Activated T-helper 17 cell treated with anti-CD3 and anti-CD28 coated beads, Interleukin-2, amount 50 U/mL, for 72 hours (primary cell): Measurements from ENCODE around the gene RALGDS. TPM values are rescaled to one million over a fixed set of nuclear protein-coding genes. Genes with fewer than 3 reads are reported as not detected.
"Not testable (repeated sequence)": the region's sequence is repeated elsewhere in the genome, so short reads cannot be mapped to it uniquely, and the experiment has no call there.

Experiments used
- ATAC-seq: fragments of 150-1000 bp; cut with Tn5 transposase; replicated peaks from 2 replicates; pipeline ENCODE4 v1.10.0; 2021; ENCODE audit warnings: mild to moderate bottlenecking, moderate library complexity
- H3K27ac Mint-ChIP-seq: one replicate; pipeline ENCODE4 v1.8.0; 2022; ENCODE audit warnings: mixed read lengths
- H3K27me3 Mint-ChIP-seq: one replicate; pipeline ENCODE4 v1.8.0; 2022; ENCODE audit warnings: mixed read lengths
- H3K36me3 Mint-ChIP-seq: one replicate; pipeline ENCODE4 v1.8.0; 2022; ENCODE audit warnings: low read depth, mild to moderate bottlenecking, mixed read lengths
- H3K4me1 Mint-ChIP-seq: one replicate; pipeline ENCODE4 v1.8.0; 2022; ENCODE audit warnings: mixed read lengths
- H3K4me3 Mint-ChIP-seq: one replicate; pipeline ENCODE4 v1.8.0; 2022; ENCODE audit warnings: mild to moderate bottlenecking, mixed read lengths
- H3K9me3 Mint-ChIP-seq: one replicate; pipeline ENCODE4 v1.8.0; 2022; ENCODE audit warnings: mixed read lengths
- total RNA-seq, 2 donors: library from RNA; stranded (reverse); gene quantifications; one replicate each; pipeline ENCODE4 v1.2.3, GENCODE V29; 2022

Gene RALGDS
- total RNA-seq, 2 donors from 2014 or later = 101 to 156 TPM

- ATAC-seq = no peak
- Mint-ChIP-seq H3K36me3 (no peaks in the 10 kb centered on the region), H3K27me3 (no peaks in the 10 kb centered on the region), H3K27ac (no peak overlapping the region), H3K9me3 (no peaks in the 10 kb centered on the region), H3K4me3 (no peak overlapping the region), H3K4me1 (no peaks in the 10 kb centered on the region)
Observed at GRCh38 chr9:133089271-133089671, 31.8 kb downstream of the RALGDS start.

DNA sequence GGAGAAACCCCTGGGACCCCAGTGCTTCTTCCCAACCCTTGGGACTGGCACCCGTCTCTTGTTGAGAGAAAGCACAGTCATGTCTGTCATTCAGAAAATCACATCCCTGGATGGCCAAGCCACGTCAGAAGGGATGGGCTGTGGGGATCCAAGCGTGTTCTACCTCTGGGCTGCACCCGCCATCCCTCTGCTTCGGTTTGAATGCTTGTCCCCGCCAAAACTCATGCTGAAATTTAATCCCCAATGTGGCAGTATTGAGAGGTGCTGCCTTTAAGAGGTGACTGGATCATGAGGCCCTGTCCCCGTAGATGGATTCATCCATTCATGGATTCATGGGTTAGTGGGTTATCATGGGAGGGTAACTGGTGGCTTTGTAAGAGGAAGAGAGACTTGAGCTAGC lies 32.3 kb downstream of the RALGDS start:
- Mint-ChIP-seq H3K27me3 (no peaks in the 10 kb centered on the region), H3K27ac (no peak overlapping the region), H3K4me3 (no peak overlapping the region), H3K9me3 (no peaks in the 10 kb centered on the region), H3K36me3 (no peaks in the 10 kb centered on the region), H3K4me1 (no peaks in the 10 kb centered on the region)
- ATAC-seq = no peak

DNA sequence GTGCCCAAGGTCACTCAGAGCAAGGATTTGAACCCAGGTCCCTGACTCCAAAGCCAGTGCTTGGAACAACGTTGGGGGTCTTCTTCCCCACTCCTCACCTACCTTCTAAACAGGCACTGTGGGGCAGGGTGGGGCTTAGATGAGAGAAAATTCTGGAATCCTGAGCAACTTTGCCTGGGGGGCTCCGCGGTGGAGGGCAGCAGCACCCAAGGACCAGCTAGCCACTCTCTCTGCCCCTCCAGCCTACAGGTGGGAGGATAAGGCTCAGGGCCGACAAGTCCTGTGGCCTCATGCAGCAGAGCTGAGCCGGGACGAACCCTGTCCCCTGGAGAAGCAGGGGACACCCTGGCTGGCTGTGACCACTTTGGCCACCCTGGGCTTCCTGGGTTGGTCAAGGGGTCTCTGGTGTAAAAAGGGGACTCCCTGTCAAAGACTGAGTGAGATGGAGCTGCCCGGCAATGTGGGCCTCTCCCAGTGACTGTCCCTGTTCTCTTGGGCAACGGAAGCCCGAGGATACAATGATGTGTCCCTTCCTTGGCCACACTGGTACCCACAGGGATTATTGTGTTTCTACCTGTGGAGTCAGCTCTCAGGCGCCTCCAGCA lies 32.8 kb downstream of the RALGDS start:
- Mint-ChIP-seq H3K4me3 (no peak overlapping the region), H3K27ac (no peak overlapping the region), H3K27me3 (no peaks in the 10 kb centered on the region), H3K4me1 (no peaks in the 10 kb centered on the region), H3K9me3 (no peaks in the 10 kb centered on the region), H3K36me3 (no peaks in the 10 kb centered on the region)
- no peak for ATAC-seq

DNA sequence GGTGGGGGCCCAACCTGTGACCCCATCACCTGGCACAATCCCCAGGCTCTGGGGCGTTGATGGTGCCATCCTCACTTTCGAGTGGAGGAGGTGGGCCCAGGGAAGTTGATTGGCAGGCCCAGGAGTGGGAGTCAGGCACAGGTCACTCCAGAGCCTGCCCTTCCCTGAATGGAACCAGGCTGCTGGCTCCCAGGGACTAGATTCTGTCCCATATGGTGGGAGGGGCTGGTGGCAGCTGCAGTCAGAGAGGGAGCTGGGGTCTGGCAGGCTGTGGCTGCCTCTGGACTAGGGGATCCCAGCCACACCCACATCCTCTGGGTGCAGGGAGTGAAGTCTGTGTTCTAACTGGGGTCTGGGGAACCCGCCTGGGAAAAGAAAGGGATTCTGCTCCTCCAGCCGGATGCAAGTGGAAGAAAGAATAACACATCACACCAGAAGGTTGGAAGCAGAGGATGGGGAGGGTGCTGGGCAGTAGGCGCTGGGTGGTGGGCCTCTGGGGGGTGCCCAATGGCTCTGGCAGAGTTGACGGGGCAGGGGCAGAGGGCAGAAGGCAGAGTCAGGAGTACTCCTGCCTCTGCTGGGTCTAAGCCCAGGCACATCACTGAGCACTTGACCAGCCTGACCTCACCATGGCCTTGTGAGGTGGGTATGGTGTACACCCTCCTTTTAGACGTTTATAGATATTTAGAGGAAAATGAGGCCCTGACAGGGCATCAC lies 33.5 kb downstream of the RALGDS start:
- Mint-ChIP-seq H3K27ac (no peak overlapping the region), H3K4me1 (no peaks in the 10 kb centered on the region), H3K27me3 (no peaks in the 10 kb centered on the region), H3K36me3 (no peaks in the 10 kb centered on the region), H3K9me3 (no peaks in the 10 kb centered on the region), H3K4me3 (no peak overlapping the region)
- no peak for ATAC-seq

DNA sequence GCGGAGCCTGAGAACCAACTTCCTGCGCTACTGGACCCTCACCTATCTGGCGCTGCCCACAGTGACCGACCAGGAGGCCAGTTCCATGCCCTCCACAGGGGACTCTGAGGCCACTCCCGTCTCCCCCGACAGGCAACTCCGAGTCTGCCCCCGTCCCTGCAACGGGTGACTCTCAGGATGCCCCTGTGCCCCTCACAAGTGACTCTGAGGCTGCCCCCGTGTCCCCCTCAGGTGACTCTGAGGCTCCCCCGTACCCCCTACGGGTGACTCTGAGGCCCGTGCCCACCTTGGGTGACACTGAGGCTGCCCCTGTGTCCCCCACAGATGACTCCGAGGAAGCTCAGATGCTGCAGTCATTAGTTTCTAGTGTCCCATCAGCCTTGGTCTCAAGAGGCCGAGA lies 34.1 kb downstream of the RALGDS start:
- no peak overlapping the region for H3K27ac Mint-ChIP-seq
- H3K4me3 Mint-ChIP-seq = no peak overlapping the region
- no peaks in the 10 kb centered on the region for H3K27me3 Mint-ChIP-seq
- no peaks in the 10 kb centered on the region for H3K36me3 Mint-ChIP-seq
- ATAC-seq = no peak
- H3K4me1 Mint-ChIP-seq = no peaks in the 10 kb centered on the region
- no peaks in the 10 kb centered on the region for H3K9me3 Mint-ChIP-seq

DNA sequence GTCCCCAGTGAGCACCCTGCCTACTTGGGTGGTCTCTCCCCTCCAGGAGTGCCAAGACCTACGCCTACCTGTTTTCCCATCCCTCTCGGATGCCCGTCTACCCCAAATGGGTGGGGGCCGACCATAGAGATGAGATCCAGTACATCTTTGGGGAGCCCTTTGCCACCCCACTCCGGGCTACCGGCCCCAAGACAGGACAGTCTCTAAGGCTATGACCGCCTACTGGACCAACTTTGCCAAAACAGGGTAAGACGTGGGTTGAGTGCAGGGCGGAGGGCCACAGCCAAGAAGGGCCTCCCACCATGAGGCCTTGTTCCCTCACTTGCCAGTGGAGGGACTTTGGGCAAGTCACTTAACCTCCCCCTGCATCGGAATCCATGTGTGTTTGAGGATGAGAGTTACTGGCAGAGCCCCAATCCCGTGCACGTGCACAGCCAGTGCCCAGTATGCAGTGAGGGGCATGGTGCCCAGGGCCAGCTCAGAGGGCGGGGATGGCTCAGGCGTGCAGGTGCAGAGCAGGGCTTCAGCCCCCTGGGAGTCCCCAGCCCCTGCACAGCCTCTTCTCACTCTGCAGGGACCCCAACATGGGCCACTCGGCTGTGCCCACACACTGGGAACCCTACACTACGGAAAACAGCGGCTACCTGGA lies 34.7 kb downstream of the RALGDS start:
- H3K27me3 Mint-ChIP-seq, H3K4me1 Mint-ChIP-seq, H3K36me3 Mint-ChIP-seq, H3K4me3 Mint-ChIP-seq, H3K9me3 Mint-ChIP-seq, H3K27ac Mint-ChIP-seq, ATAC-seq: not testable (repeated sequence)

DNA sequence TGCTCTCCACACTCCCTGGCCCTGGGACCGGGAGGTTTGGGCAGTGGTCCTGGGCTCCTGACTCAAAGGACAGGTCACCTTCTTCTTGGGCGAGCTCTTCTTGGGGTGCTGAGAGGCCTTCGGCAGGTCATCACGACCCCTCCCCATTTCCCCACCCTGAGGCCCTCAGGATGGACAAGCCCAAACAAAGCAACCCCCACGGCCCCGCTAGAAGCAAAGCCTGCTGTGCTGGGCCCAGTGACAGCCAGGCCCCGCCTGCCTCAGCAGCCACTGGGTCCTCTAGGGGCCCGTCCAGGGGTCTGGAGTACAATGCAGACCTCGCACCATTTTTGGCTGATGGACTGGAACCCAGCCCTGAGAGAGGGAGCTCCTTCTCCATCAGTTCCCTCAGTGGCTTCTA lies 37.4 kb downstream of the RALGDS start:
- ATAC-seq, H3K27me3 Mint-ChIP-seq, H3K4me3 Mint-ChIP-seq, H3K27ac Mint-ChIP-seq, H3K4me1 Mint-ChIP-seq, H3K9me3 Mint-ChIP-seq, H3K36me3 Mint-ChIP-seq: not testable (repeated sequence)

GRCh38 chr9:133081957-133082644 lies 38.9 kb downstream of the RALGDS start:
- not testable (repeated sequence) for H3K4me3 Mint-ChIP-seq, H3K9me3 Mint-ChIP-seq, H3K36me3 Mint-ChIP-seq, H3K4me1 Mint-ChIP-seq, ATAC-seq, H3K27ac Mint-ChIP-seq, H3K27me3 Mint-ChIP-seq

GRCh38 chr9:133080786-133081779 lies 40.0 kb downstream of the RALGDS start:
- H3K9me3 Mint-ChIP-seq, H3K27me3 Mint-ChIP-seq, ATAC-seq, H3K4me3 Mint-ChIP-seq, H3K4me1 Mint-ChIP-seq, H3K36me3 Mint-ChIP-seq, H3K27ac Mint-ChIP-seq: not testable (repeated sequence)

- Mint-ChIP-seq H3K36me3 (no peaks in the 10 kb centered on the region), H3K27me3 (peaks cover 6% of the 10 kb centered on the region), H3K9me3 (no peaks in the 10 kb centered on the region), H3K27ac (no peak overlapping the region), H3K4me1 (no peaks in the 10 kb centered on the region), H3K4me3 (no peak overlapping the region)
- no peak for ATAC-seq
Observed at GRCh38 chr9:133080161-133080560, 40.9 kb downstream of the RALGDS start.

GRCh38 chr9:133078486-133078885 lies 42.6 kb downstream of the RALGDS start:
- no peaks in the 10 kb centered on the region for H3K9me3 Mint-ChIP-seq

GRCh38 chr9:133076691-133077090 lies 44.3 kb downstream of the RALGDS start:
- Mint-ChIP-seq H3K27me3 (peaks cover 6% of the 10 kb centered on the region), H3K4me3 (no peak overlapping the region), H3K4me1 (no peaks in the 10 kb centered on the region), H3K9me3 (no peaks in the 10 kb centered on the region), H3K27ac (no peak overlapping the region), H3K36me3 (no peaks in the 10 kb centered on the region)
- no peak for ATAC-seq

More at GRCh38 chr9:133078486-133078885, 42.6 kb downstream of the RALGDS start:
- Mint-ChIP-seq H3K27ac (no peak overlapping the region), H3K27me3 (peaks cover 6% of the 10 kb centered on the region), H3K4me1 (no peaks in the 10 kb centered on the region), H3K4me3 (no peak overlapping the region), H3K36me3 (no peaks in the 10 kb centered on the region)
- ATAC-seq = no peak

GRCh38 chr9:133075925-133076630 lies 45.0 kb downstream of the RALGDS start:
- H3K4me3 Mint-ChIP-seq = no peak overlapping the region
- H3K36me3 Mint-ChIP-seq = no peaks in the 10 kb centered on the region
- H3K27me3 Mint-ChIP-seq = peaks cover 6% of the 10 kb centered on the region
- ATAC-seq = no peak
- H3K4me1 Mint-ChIP-seq = no peaks in the 10 kb centered on the region
- H3K27ac Mint-ChIP-seq = no peak overlapping the region
- no peaks in the 10 kb centered on the region for H3K9me3 Mint-ChIP-seq
